ENCODE data around the gene COPS2. TPM values are rescaled to one million over a fixed set of nuclear protein-coding genes. Genes with fewer than 3 reads are reported as not detected.
A peak's percentile ranks its signal among the peaks of the same experiment; 100 is the strongest.
"Not testable (repeated sequence)": the region's sequence is repeated elsewhere in the genome, so short reads cannot be mapped to it uniquely, and the experiment has no call there.

Gene COPS2
- total RNA-seq, 2 experiments from 2014 or later, result 54.8 to 61.7 TPM

DNA sequence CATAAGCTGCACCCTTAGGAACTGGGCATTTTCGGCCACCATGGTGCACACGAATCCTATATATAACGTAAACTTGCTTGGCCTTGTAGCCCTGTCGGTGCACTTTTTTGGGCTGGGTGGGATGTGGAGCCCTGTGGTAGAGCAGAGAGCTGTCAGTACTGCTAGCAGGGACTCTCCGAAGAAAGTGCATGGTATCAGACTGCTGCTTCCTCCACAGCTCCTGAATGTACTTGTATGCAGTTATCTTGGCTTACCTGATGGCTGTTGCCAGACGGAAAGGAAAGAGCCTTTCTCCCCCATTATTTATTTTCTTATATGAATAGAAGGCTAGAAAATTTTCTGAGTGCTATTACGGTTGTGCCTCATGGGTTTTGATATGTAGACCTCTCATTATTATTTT, 23.1 kb upstream of the COPS2 start:
- ChIA-PET CTCF (no interaction called here), POLR2A (no interaction called here)
- peaks cover 14% of the 10 kb centered on the region for H3K36me3 Mint-ChIP-seq (ENCODE audit: low read depth)
- H3K27ac Mint-ChIP-seq, result no peak overlapping the region
- H3K4me1 Mint-ChIP-seq, result peaks cover 17% of the 10 kb centered on the region
- no peak for DNase-seq
- H3K27me3 Mint-ChIP-seq, result no peaks in the 10 kb centered on the region
- no peak overlapping the region for H3K4me3 Mint-ChIP-seq
- peaks cover 2% of the 10 kb centered on the region for H3K9me3 Mint-ChIP-seq

DNA sequence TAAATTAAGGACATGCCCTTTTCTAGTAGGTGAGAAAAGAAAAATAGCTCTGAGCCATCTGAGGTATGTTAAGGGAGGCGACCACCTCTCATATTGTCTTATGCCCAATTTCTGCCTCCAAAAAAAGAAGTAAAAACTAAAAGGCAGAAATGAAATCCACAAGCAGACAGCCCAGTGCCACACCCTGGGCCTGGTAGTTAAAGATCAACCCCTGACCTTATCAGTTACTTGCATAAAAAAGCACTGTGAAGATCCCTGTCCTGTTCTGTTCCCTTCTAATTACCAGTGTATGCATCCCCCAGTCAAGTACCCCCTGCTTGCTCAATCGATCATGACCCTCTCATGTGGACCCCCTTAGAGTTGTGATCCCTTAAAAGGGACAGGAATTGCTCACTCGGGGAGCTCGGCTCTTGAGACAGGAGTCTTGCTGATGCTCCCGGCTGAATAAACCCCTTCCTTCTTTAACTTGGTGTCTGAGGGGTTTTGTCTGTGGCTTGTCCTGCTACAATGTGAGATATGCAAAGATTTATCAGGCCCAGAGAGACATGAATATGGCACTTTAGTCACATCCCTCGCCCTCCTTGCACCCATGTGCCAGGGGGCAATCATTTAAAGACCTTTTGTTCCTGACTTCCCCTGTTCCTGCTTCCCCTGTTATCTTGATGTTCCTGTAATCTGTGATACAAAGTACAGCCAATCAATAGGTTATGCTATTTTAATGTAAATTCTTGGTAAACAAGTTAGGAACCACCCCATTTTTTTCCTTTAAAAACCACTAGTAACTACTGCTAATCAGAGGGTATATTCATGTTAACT, 20.4 kb upstream of the COPS2 start:
- CTCF ChIA-PET, H3K27ac Mint-ChIP-seq: not testable (repeated sequence)
- peaks cover 38% of the 10 kb centered on the region for H3K4me1 Mint-ChIP-seq

DNA sequence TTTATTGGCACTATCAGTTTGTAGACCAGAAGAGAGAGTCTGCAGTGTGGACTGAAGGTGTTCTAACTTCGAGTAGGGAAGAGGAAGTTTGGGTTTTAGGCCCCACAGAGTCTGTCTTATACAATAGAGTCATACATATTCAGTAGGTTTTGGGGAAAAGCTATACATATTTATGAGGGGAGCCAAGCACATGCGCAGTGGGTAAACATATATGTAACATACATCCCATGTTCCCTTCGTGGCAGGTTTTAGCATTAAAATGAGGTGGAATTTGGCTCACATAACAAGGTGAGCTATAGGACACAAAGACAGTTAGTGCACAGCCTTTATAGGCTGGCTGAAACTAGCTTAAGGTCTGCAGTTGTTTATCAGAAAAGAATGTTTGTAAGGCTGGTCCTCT, 19.5 kb upstream of the COPS2 start:
- peaks cover 42% of the 10 kb centered on the region for H3K4me1 Mint-ChIP-seq

More for the DNA sequence above, 20.4 kb upstream of the COPS2 start:
- POLR2A ChIA-PET, H3K9me3 Mint-ChIP-seq, H3K4me3 Mint-ChIP-seq, H3K27me3 Mint-ChIP-seq, DNase-seq: not testable (repeated sequence)
- peaks cover 17% of the 10 kb centered on the region for H3K36me3 Mint-ChIP-seq (ENCODE audit: low read depth)

DNA sequence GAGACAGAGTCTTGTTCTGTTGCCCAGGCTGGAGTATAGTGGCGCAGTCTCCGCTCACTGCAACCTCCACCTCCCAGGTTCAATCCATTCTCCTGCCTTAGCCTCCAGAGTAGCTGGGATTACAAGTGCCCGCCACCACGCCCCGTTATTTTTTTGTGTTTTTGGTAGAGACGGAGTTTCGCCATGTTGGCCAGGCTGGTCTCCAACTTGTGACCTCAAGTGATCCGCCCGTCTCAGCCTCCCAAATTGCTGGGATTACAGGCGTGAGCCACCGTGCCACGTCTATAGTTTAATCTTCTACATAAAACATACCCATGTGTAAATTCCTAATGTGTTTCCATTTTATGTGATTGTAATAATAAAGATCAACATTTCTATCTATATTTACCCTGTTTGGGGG, 16.4 kb upstream of the COPS2 start:
- CTCF ChIA-PET, result no interaction called here
- DNase-seq, result no peak
- Mint-ChIP-seq H3K9me3 (peaks cover 2% of the 10 kb centered on the region), H3K27ac (no peak overlapping the region), H3K27me3 (no peaks in the 10 kb centered on the region), H3K36me3 (ENCODE audit: low read depth) (peaks cover 14% of the 10 kb centered on the region), H3K4me3 (peak overlapping the region; percentile 87), H3K4me1 (peaks cover 49% of the 10 kb centered on the region)
- POLR2A ChIA-PET, result no interaction called here

More for the DNA sequence above, 19.5 kb upstream of the COPS2 start:
- CTCF ChIA-PET, result no interaction called here
- peak overlapping the region; percentile 66 for H3K27ac Mint-ChIP-seq
- POLR2A ChIA-PET, result no interaction called here
- no peak for DNase-seq
- no peak overlapping the region for H3K4me3 Mint-ChIP-seq
- no peaks in the 10 kb centered on the region for H3K27me3 Mint-ChIP-seq
- peaks cover 19% of the 10 kb centered on the region for H3K36me3 Mint-ChIP-seq (ENCODE audit: low read depth)
- peaks cover 2% of the 10 kb centered on the region for H3K9me3 Mint-ChIP-seq

DNA sequence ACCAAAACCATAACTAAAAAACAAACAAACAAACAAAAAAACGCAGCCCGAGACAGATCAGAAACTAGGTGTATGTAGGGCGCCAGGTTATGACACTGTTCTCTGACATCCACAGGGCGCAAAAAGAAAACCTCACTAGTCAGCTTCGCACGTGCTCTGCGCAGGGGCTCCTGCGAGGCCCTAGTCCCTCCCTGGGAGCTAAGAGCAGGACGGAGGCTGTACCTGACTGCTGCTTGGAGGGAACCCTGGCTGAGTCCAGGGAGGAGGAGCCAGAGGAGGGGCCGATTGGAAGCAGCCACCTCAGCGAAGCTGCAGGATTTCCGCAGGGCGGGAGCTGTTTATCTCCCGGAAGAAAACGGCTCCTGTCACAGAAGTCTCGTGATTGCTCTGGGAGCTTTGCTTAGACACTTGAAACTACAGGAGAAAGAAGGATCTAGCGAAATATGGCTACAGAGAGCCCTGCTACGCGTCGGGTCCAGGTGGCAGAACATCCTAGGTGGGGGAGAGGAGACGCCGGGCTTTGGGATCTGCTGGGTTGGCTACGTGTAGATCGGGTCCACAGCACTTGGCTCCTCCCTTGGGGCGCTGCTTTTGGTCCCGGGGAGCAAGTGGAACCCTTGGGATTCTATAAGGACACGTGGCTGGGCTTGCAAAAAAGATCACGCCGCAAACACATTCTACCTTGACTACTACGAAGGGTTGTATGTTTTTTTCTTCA, 14.6 kb upstream of the COPS2 start, which contains the start of gene GALK2:
Gene GALK2 (plus strand): TSS at position 368 of the 718 bp plus-strand sequence. CDS start 76 bp downstream, at position 444.
- ChIA-PET POLR2A (interaction anchor here (1.0 kb wide), 2 partner anchors 9 to 14 kb away, joined by 4 to 10 read pairs; partner anchors contain the start of gene COPS2), CTCF (interaction anchor here (1.0 to 1.3 kb wide), 3 partner anchors 9 to 14 kb away, joined by 3 to 5 read pairs (median 3); partner anchors contain the start of gene COPS2)
- Mint-ChIP-seq H3K36me3 (ENCODE audit: low read depth) (peaks cover 11% of the 10 kb centered on the region), H3K4me1 (peaks cover 39% of the 10 kb centered on the region), H3K27me3 (no peaks in the 10 kb centered on the region), H3K9me3 (peaks cover 2% of the 10 kb centered on the region), H3K4me3 (peak within 1 kb of the TSS; percentile 87), H3K27ac (peak within 1 kb of the TSS; percentile 95)
- peak; percentile 89 for DNase-seq

DNA sequence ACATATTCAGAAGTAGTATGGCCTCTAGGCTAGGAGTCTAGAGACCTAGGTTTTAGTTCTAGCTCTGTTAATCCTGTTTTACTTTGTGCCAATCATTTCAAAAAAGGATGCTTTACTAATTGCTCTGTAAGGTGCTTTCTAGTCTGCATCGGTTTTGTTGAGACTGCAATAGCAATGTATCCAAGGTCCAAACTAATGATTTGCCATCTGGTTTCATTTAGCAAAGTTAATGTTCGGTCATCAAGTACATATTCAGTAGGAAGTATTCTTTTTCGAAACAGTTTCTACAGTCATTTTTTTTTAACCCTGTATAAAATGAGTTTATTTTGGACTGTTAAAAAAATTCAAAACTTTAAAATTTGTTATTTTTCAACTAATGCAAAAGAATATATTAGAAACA, 12.6 kb upstream of the COPS2 start:
- Mint-ChIP-seq H3K4me1 (peaks cover 30% of the 10 kb centered on the region), H3K4me3 (no peak overlapping the region), H3K27me3 (no peaks in the 10 kb centered on the region), H3K27ac (no peak overlapping the region), H3K36me3 (ENCODE audit: low read depth) (peaks cover 11% of the 10 kb centered on the region), H3K9me3 (no peaks in the 10 kb centered on the region)
- DNase-seq, result no peak
- POLR2A ChIA-PET, result no interaction called here
- CTCF ChIA-PET, result no interaction called here

DNA sequence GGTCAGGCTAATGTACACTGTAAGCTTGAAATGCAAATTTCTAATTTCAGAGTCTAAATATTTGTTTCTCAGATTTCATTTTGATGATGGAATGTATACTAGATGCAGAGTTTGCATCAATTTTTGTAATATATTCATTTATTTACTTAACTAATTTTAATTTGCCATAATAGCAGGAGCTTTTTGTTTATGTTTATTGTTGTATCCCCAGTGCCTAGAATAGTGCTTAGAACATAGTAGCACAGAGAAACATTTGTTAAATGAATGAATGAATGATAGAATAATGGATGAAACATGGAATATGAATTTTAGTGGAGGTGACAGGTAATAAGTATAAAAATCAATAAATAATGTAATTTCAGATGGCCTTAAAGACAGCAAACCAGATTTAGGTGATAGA, 9.5 kb upstream of the COPS2 start:
- peaks cover 7% of the 10 kb centered on the region for H3K4me1 Mint-ChIP-seq
- CTCF ChIA-PET, result interaction anchor here (1.2 kb wide), 1 partner anchor 9 kb away, joined by 3 read pairs; the partner anchor contains the start of gene COPS2
- no peak overlapping the region for H3K27ac Mint-ChIP-seq
- peaks cover 10% of the 10 kb centered on the region for H3K36me3 Mint-ChIP-seq (ENCODE audit: low read depth)
- POLR2A ChIA-PET, result no interaction called here
- H3K4me3 Mint-ChIP-seq, result no peak overlapping the region
- DNase-seq, result no peak
- no peaks in the 10 kb centered on the region for H3K9me3 Mint-ChIP-seq
- H3K27me3 Mint-ChIP-seq, result no peaks in the 10 kb centered on the region

DNA sequence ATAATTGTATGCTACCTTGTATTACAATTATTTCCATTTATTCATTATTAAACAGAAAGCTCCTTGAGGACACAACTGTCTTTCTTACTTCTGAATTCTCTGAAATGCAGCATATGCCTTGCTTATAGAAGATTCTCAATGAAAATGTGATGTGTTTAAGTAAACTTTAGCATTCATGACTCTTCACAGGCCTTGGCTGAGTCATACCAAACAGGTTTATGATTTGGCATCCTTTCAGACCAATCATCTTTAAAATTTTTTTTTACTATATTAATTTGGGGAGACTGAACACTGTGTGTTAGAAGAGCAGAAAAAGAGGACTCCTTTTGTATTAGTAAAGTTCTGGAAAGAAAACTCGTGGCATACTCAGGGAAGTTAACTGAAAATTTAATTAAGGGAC, 8.3 kb upstream of the COPS2 start:
- CTCF ChIA-PET, result no interaction called here
- Mint-ChIP-seq H3K27ac (no peak overlapping the region), H3K27me3 (no peaks in the 10 kb centered on the region), H3K9me3 (no peaks in the 10 kb centered on the region), H3K36me3 (ENCODE audit: low read depth) (peaks cover 10% of the 10 kb centered on the region), H3K4me1 (no peaks in the 10 kb centered on the region), H3K4me3 (no peak overlapping the region)
- DNase-seq, result no peak
- POLR2A ChIA-PET, result no interaction called here

DNA sequence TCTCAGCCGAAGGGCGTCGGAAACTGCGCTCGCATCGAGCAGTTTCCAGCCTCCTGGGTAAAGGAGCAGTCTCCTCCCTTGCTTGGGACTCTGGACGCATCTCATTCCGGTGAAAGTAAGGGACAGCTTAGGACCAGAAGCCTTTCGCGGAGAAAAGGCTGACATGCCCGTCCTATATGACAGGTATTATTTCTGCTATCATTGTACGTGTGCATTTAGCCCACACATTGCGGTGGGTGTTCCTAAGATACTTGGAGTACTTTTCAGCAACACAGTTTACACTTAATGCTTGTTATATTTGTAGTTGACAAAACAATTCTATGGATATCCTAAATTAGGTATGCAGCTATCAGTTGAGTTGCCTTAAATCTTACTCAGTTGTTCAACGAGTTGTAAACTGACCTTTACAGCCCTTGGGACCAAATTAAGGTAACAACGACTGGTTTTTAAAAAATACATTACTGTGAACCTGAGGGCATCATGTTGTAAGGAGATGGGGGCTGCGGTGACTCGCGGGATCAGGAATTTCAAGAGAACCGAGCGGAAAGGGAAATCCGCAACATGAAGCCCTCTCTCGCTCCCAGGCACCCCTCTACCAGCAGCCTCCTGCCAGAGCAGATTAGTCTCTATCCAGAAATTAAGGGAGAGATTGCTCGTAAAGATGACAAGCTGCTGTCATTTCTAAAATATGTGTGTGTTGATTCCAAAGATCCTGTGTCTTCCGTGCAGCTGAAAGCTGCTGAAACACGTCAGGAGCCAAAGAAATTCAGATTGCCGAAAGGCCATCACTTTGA, 632 bp upstream of the COPS2 start:
- Mint-ChIP-seq H3K9me3 (no peaks in the 10 kb centered on the region), H3K27ac (peak overlapping the region; percentile 99), H3K4me1 (peaks cover 41% of the 10 kb centered on the region), H3K27me3 (no peaks in the 10 kb centered on the region), H3K4me3 (peak overlapping the region; percentile 100), H3K36me3 (ENCODE audit: low read depth) (peaks cover 9% of the 10 kb centered on the region)
- no peak for DNase-seq
- CTCF ChIA-PET, result interaction anchor here (1.0 to 2.0 kb wide), 9 partner anchors 8 to 345 kb away, joined by 3 to 7 read pairs (median 4); partner anchors contain the start of genes CEP152 and GALK2
- POLR2A ChIA-PET, result interaction anchor here (0.8 to 1.6 kb wide), 2 partner anchors 14 to 278 kb away, joined by 3 to 10 read pairs; partner anchors contain the start of genes EID1 and GALK2

DNA sequence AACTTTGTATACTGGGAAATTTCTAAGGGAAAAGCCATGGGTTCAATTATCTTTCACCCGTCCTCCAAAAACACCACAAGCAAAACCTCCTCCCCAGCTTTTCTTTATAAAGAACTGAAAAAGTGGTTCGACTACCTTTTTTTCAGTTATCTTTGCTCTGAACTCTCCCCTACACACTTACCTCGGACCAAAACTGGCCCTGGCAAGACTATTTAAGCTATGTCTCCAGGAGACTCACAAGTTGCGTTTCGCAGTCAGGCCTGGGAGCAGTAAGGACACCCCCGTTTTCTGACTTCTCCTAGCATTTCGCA, 645 bp downstream of the COPS2 start:
- Mint-ChIP-seq H3K36me3 (ENCODE audit: low read depth) (peaks cover 9% of the 10 kb centered on the region), H3K27me3 (no peaks in the 10 kb centered on the region), H3K4me1 (peaks cover 45% of the 10 kb centered on the region), H3K9me3 (no peaks in the 10 kb centered on the region), H3K4me3 (peak overlapping the region; percentile 100), H3K27ac (peak overlapping the region; percentile 99)
- CTCF ChIA-PET, result interaction anchor here (0.7 to 2.0 kb wide), 4 partner anchors 33 to 1296 kb away, joined by 3 to 7 read pairs (median 4); no protein-coding TSS in a partner anchor
- POLR2A ChIA-PET, result no interaction called here
- DNase-seq, result no peak

DNA sequence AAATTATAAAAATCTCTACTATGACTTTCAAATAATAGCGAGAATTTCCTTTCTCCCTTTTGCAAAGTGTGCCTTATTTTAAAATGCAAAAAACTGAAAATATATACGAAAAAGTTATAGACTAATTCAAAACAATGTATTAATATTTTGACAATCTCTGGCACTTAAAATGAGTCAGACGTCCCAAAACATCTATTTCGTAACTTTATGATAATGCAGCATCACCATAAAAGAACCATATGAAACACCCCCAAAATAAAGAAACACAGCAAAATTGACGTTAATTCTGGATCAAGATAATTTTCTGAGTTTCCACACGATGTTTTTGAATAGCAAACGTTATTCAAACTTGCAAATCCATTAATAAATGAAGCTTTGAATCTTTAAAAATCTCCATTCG, 1.0 kb downstream of the COPS2 start:
- Mint-ChIP-seq H3K4me3 (peak overlapping the region; percentile 100), H3K4me1 (peaks cover 46% of the 10 kb centered on the region), H3K9me3 (no peaks in the 10 kb centered on the region), H3K27me3 (no peaks in the 10 kb centered on the region), H3K36me3 (ENCODE audit: low read depth) (peaks cover 9% of the 10 kb centered on the region), H3K27ac (peak overlapping the region; percentile 99)
- ChIA-PET POLR2A (no interaction called here), CTCF (interaction anchor here (0.7 to 2.0 kb wide), 3 partner anchors 33 to 1296 kb away, joined by 3 to 7 read pairs (median 4); no protein-coding TSS in a partner anchor)
- DNase-seq, result no peak

DNA sequence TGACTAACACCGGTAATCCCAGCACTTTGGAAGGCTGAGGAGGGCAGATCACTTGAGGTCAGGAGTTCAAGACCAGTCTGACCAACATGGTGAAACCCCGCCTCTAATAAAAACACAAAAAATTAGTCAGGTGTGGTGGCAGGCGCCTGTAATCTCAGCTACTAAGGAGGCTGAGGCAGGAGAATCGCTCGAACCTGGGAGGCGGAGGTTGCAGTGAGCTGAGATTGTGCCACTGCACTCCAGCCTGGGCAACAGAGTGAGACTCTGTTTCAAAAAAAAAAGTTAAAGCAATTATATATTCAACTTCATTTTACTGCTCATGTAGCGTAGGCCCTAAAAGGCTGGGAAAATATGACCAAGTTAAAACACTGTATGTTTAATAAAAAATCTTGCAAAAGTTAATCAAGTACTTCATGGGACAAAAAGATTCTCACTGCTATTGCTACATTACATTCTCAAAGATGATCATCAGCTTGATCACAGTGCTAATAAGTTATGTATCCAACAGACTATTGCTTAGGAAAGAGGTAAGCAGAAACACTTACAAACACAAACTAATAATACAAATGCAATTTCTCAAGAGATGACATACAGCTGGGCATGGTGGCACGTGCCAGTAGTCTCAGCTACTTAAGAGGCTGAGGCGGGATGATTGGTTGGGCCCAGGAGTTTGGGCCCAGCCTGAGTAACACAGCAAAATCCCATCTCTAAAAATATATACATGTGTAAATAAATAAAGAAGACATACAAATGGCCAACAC, 2.7 kb downstream of the COPS2 start:
- ChIA-PET CTCF (interaction anchor here (1.3 kb wide), 1 partner anchor 177 kb away, joined by 5 read pairs; no protein-coding TSS in a partner anchor), POLR2A (no interaction called here)
- H3K4me1 Mint-ChIP-seq, result peaks cover 53% of the 10 kb centered on the region

More for the DNA sequence above, 2.7 kb downstream of the COPS2 start:
- H3K9me3 Mint-ChIP-seq, result no peaks in the 10 kb centered on the region
- no peak for DNase-seq
- H3K27ac Mint-ChIP-seq, result no peak overlapping the region
- peaks cover 9% of the 10 kb centered on the region for H3K36me3 Mint-ChIP-seq (ENCODE audit: low read depth)
- no peaks in the 10 kb centered on the region for H3K27me3 Mint-ChIP-seq
- H3K4me3 Mint-ChIP-seq, result no peak overlapping the region
